Lower leg skin (tissue), 4 donors: ENCODE results near the gene TSEN2. TPM values are rescaled to one million over a fixed set of nuclear protein-coding genes. Genes with fewer than 3 reads are reported as not detected.

Experiments used
- DNase-seq, 2 donors: peaks; one replicate each; pipeline ENCODE4 v3.0.0-alpha.2; 2019; ENCODE audit warnings: low spot score in 2 of 2
- H3K4me3 ChIP-seq: fragments of 200-600 bp; sonication (generic); 2 replicates; pipeline ENCODE4 v1.5.1; 2017; ENCODE audit warnings: mild to moderate bottlenecking, low read depth; ENCODE audit not compliant: poor library complexity, severe bottlenecking
- CTCF ChIP-seq, 3 donors: fragments of 450-650 bp; IDR thresholded peaks; one replicate each; pipeline ENCODE4 v1.5.1; 2016; ENCODE audit warnings: antibody characterized with exemption in 3 of 3, mild to moderate bottlenecking in 3 of 3, moderate library complexity in 2 of 3
- POLR2A ChIP-seq, 2 donors: fragments of 450-650 bp; IDR thresholded peaks; one replicate each; pipeline ENCODE4 v1.6.1; 2016 to 2017; ENCODE audit warnings: antibody characterized with exemption in 2 of 2, mild to moderate bottlenecking in 1 of 2, moderate library complexity in 1 of 2
- WGBS, 2 donors: methylation state at CpG; one replicate each; pipeline ENCODE4 v1.1.5; 2018; 5-methylcytosine and 5-hydroxymethylcytosine counted together
- intact Hi-C: fragments of 100-400 bp; cut with DNase I; formaldehyde crosslinking; loops from one replicate; pipeline ENCODE4 v1.15.0; 2023; ENCODE audit warnings: low total_unique reads
- total RNA-seq, 4 donors: library from RNA; depleted of rRNA; stranded (reverse); fragments of >200 nt; gene quantifications; one replicate each; pipeline ENCODE4 v1.1.0, GENCODE V29; 2016

Gene TSEN2
- total RNA-seq, 4 donors from 2014 or later: 7.8 to 17.8 (median 12.7) TPM

- WGBS, 2 donors: 75 to 81% methylated on average over 7 of the region's 7 CpGs
- no peak for DNase-seq
- intact Hi-C loops: no loop called here
- no peak overlapping the region for H3K4me3 ChIP-seq
- TF ChIP-seq POLR2A (IDR thresholded peaks at IDR 0.05) (no peak), CTCF (IDR thresholded peaks at IDR 0.05) (no peak)
Observed at GRCh38 chr3:12501360-12502020, 17.2 kb downstream of the TSEN2 start.

DNA sequence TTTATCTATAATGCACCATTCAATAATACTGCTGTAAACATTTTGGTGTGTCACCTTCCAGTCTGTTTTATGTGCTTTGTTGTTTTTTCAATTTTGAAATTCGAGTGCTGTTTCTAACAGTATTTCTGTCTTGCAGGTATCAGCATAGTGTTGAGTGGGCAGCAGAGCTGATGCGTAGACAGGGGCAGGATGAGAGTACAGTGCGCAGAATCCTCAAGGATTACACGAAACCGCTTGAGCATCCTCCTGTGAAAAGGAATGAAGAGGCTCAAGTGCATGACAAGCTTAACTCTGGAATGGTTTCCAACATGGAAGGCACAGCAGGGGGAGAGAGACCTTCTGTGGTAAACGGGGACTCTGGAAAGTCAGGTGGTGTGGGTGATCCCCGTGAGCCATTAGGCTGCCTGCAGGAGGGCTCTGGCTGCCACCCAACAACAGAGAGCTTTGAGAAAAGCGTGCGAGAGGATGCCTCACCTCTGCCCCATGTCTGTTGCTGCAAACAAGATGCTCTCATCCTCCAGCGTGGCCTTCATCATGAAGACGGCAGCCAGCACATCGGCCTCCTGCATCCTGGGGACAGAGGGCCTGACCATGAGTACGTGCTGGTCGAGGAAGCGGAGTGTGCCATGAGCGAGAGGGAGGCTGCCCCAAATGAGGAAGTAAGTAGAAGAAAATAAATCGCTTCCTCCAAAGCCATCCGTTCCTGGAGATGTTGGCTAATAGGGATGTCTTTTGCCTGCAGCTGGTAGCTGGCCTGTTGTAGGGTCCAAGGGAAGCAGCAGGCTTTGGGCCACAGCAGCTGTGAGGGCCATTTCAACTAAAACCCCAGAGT lies 19.1 kb downstream of the TSEN2 start:
- TF ChIP-seq CTCF (IDR thresholded peaks at IDR 0.05) (no peak), POLR2A (IDR thresholded peaks at IDR 0.05) (no peak)
- intact Hi-C loops: no loop called here
- no peak overlapping the region for H3K4me3 ChIP-seq
- WGBS, 2 donors: 91 to 93% methylated on average over 18 of the region's 18 CpGs
- DNase-seq: no peak

GRCh38 chr3:12506201-12506709 lies 22.0 kb downstream of the TSEN2 start:
- intact Hi-C loops: no loop called here
- DNase-seq: peak in 1 of 2 donors; percentile 5
- WGBS, 2 donors: 88% methylated on average over 5 of the region's 5 CpGs
- no peak overlapping the region for H3K4me3 ChIP-seq
- TF ChIP-seq CTCF (IDR thresholded peaks at IDR 0.05) (no peak), POLR2A (IDR thresholded peaks at IDR 0.05) (no peak)

DNA sequence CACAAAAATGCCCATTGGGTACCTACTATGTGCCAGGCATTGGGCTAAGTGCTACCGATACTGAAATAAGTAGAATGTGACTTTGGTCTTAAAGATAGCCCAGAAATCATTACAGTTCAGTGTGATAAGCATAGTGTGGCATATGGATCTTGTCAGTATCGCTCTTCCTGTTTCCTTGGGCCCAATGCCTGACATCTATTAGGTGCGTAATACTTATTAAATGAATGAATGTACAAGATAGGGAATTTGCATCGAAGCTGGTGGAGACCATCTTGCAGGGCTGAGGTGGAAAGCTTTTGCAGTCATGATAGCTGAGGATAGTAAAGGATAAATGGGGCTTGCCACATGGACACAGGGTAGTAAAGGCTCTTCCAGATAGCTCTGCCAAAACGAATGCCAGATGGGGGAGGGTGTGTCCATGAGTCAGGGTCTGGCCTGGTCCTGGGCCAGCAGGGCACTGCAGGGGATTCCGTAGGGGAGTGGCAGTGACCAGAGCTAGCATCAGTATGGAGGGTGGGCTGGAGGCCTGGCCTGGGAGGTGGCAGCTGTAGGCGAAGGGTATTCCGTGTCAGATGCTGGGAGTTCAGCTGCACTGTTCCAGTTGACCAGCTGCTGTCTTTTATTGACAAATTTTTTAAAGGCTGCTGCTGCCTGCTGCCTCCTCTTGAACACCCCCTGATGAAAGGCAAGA lies 23.5 kb downstream of the TSEN2 start:
- DNase-seq: no peak
- intact Hi-C loops: no loop called here
- TF ChIP-seq CTCF (IDR thresholded peaks at IDR 0.05): no peak
- no peak for TF ChIP-seq POLR2A (IDR thresholded peaks at IDR 0.05)
- H3K4me3 ChIP-seq: no peak overlapping the region
- WGBS, 2 donors: 64 to 74% methylated on average over 8 of the region's 8 CpGs

- peak in 1 of 2 donors; percentile 30 for DNase-seq
- TF ChIP-seq CTCF (IDR thresholded peaks at IDR 0.05) (no peak), POLR2A (IDR thresholded peaks at IDR 0.05) (no peak)
Observed at GRCh38 chr3:12508291-12508700, 24.0 kb downstream of the TSEN2 start.

More at GRCh38 chr3:12508291-12508700, 24.0 kb downstream of the TSEN2 start:
- no peak overlapping the region for H3K4me3 ChIP-seq
- 38 to 57% methylated on average over 5 of the region's 5 CpGs for WGBS, 2 donors
- intact Hi-C loops: no loop called here
